Calu3 (cell line): Measurements from ENCODE around the gene MISP. TPM values are rescaled to one million over a fixed set of nuclear protein-coding genes. Genes with fewer than 3 reads are reported as not detected.

ENCODE experiments used
- BruUV-seq: library from RNA; stranded (reverse); fragments of 400-500 nt; replicated peaks from 2 replicates; lab custom pipeline; 2021; lab: Mats Ljungman, UMichigan
- CTCF ChIA-PET: fragments of 300-600 bp; sonication (Branson Sonifier 250); formaldehyde crosslinking; loops from one replicate; lab custom pipeline; 2022; ENCODE audit warnings: antibody characterized with exemption; lab: Charles Lee
- DNase-seq: peaks from one replicate; pipeline ENCODE4 v3.0.0; 2022
- H3K27ac Mint-ChIP-seq: one replicate; pipeline ENCODE4 v1.8.0; 2022; ENCODE audit warnings: mixed read lengths; ENCODE audit not compliant: unreplicated experiment
- H3K27me3 Mint-ChIP-seq: one replicate; pipeline ENCODE4 v1.8.0; 2022; ENCODE audit warnings: mixed read lengths; ENCODE audit not compliant: unreplicated experiment
- H3K36me3 Mint-ChIP-seq: one replicate; pipeline ENCODE4 v1.8.0; 2022; ENCODE audit warnings: mild to moderate bottlenecking, moderate library complexity, mixed read lengths; ENCODE audit not compliant: insufficient read depth, unreplicated experiment
- H3K4me1 Mint-ChIP-seq: one replicate; pipeline ENCODE4 v1.8.0; 2022; ENCODE audit warnings: mild to moderate bottlenecking, low read depth, mixed read lengths; ENCODE audit not compliant: unreplicated experiment
- H3K4me3 Mint-ChIP-seq: one replicate; pipeline ENCODE4 v1.8.0; 2022; ENCODE audit warnings: mild to moderate bottlenecking, low read depth, moderate library complexity, mixed read lengths; ENCODE audit not compliant: unreplicated experiment
- H3K9me3 Mint-ChIP-seq: one replicate; pipeline ENCODE4 v1.8.0; 2022; ENCODE audit warnings: low read depth, mixed read lengths; ENCODE audit not compliant: unreplicated experiment
- CTCF ChIP-seq: fragments of 200-600 bp; IDR thresholded peaks from one replicate; pipeline ENCODE4 v1.8.0; 2022; ENCODE audit warnings: antibody characterized with exemption; ENCODE audit not compliant: unreplicated experiment
- intact Hi-C: fragments of 100-400 bp; cut with micrococcal nuclease; formaldehyde crosslinking; loops from one replicate; pipeline ENCODE4 v1.10.0; 2022; ENCODE audit not compliant: unreplicated experiment
- total RNA-seq: library from RNA; stranded (reverse); gene quantifications from 2 replicates; pipeline ENCODE4 v1.2.3, GENCODE V29; 2022

Gene MISP
- total RNA-seq, 1 experiment from 2014 or later: 73.9 TPM

- BruUV-seq: no TSS peak
- CTCF ChIA-PET: no interaction called here
- Mint-ChIP-seq H3K27ac (no peak overlapping the region), H3K36me3 (peaks cover 77% of the 10 kb centered on the region), H3K27me3 (no peaks in the 10 kb centered on the region), H3K4me3 (peak overlapping the region; percentile 77), H3K9me3 (no peaks in the 10 kb centered on the region), H3K4me1 (peaks cover 10% of the 10 kb centered on the region)
- DNase-seq: no peak
- intact Hi-C loops: no loop called here
- no peak for TF ChIP-seq CTCF
Measured at GRCh38 chr19:802498-803098, 51.7 kb downstream of the MISP start.

- H3K4me1 Mint-ChIP-seq: peaks cover 10% of the 10 kb centered on the region
- peaks cover 81% of the 10 kb centered on the region for H3K36me3 Mint-ChIP-seq
- no peak overlapping the region for H3K4me3 Mint-ChIP-seq
- no peak for TF ChIP-seq CTCF
- H3K9me3 Mint-ChIP-seq: no peaks in the 10 kb centered on the region
- no peaks in the 10 kb centered on the region for H3K27me3 Mint-ChIP-seq
- CTCF ChIA-PET: no interaction called here
- DNase-seq: no peak
- intact Hi-C loops: no loop called here
- BruUV-seq: no TSS peak
- H3K27ac Mint-ChIP-seq: no peak overlapping the region
Measured at GRCh38 chr19:803099-803561, 52.2 kb downstream of the MISP start.

- no peak for TF ChIP-seq CTCF
- DNase-seq: no peak
- intact Hi-C loops: no loop called here
- CTCF ChIA-PET: no interaction called here
- no TSS peak for BruUV-seq
- no peaks in the 10 kb centered on the region for H3K27me3 Mint-ChIP-seq
- no peak overlapping the region for H3K4me3 Mint-ChIP-seq
- H3K9me3 Mint-ChIP-seq: no peaks in the 10 kb centered on the region
- H3K27ac Mint-ChIP-seq: no peak overlapping the region
- H3K36me3 Mint-ChIP-seq: peaks cover 76% of the 10 kb centered on the region
- H3K4me1 Mint-ChIP-seq: peaks cover 10% of the 10 kb centered on the region
Measured at GRCh38 chr19:803686-804418, 52.9 kb downstream of the MISP start.

GRCh38 chr19:804419-805165 lies 53.7 kb downstream of the MISP start:
- BruUV-seq: no TSS peak
- intact Hi-C loops: no loop called here
- no peak for DNase-seq
- H3K4me1 Mint-ChIP-seq: peaks cover 10% of the 10 kb centered on the region
- CTCF ChIA-PET: no interaction called here
- TF ChIP-seq CTCF: no peak
- H3K36me3 Mint-ChIP-seq: peaks cover 73% of the 10 kb centered on the region
- H3K27ac Mint-ChIP-seq: no peak overlapping the region
- no peaks in the 10 kb centered on the region for H3K9me3 Mint-ChIP-seq
- H3K27me3 Mint-ChIP-seq: no peaks in the 10 kb centered on the region
- no peak overlapping the region for H3K4me3 Mint-ChIP-seq
